ENCODE results near the gene CCDC28A. TPM values are rescaled to one million over a fixed set of nuclear protein-coding genes. Genes with fewer than 3 reads are reported as not detected.

CCDC28A gene
- total RNA-seq, 3 donors from 2014 or later, result 21.1 to 35.7 (median 23.3) TPM

DNA sequence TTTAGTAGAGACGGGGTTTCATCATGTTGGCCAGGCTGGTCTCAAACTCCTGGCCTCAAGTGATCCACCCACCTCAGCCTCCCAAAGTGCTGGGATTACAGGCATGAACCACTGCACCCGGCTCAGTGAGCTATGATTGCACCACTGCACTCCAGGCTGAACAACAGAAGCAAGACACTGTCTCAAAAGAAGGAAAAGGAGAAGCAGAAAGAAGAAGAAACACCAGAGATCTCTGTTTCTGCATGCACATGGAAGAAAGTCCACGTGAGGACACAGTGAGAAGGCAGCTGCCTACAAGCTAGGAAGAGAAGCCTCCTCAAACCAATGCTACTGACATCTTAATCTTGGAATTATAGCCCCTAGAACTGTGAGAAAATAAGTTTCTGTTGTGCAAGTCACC, 38.3 kb downstream of the CCDC28A start:
- Histone ChIP-seq H3K4me1 (no peaks in the 10 kb centered on the region), H3K36me3 (no peaks in the 10 kb centered on the region), H3K9me3 (no peaks in the 10 kb centered on the region), H3K27me3 (no peaks in the 10 kb centered on the region), H3K27ac (no peak overlapping the region), H3K4me3 (no peak overlapping the region)
- TF ChIP-seq, protein P1, sequence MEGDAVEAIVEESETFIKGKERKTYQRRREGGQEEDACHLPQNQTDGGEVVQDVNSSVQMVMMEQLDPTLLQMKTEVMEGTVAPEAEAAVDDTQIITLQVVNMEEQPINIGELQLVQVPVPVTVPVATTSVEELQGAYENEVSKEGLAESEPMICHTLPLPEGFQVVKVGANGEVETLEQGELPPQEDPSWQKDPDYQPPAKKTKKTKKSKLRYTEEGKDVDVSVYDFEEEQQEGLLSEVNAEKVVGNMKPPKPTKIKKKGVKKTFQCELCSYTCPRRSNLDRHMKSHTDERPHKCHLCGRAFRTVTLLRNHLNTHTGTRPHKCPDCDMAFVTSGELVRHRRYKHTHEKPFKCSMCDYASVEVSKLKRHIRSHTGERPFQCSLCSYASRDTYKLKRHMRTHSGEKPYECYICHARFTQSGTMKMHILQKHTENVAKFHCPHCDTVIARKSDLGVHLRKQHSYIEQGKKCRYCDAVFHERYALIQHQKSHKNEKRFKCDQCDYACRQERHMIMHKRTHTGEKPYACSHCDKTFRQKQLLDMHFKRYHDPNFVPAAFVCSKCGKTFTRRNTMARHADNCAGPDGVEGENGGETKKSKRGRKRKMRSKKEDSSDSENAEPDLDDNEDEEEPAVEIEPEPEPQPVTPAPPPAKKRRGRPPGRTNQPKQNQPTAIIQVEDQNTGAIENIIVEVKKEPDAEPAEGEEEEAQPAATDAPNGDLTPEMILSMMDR (IDR thresholded peaks at IDR 0.05), result no peak
- no peak for TF ChIP-seq POLR2AphosphoS5 (IDR thresholded peaks at IDR 0.05)
- no peak for TF ChIP-seq POLR2A (IDR thresholded peaks at IDR 0.05)
- no peak for DNase-seq (ENCODE audit: low spot score in 2 of 2)
- intact Hi-C loops (cut with DNase I; ENCODE audit: low total_unique reads), result no loop called here

DNA sequence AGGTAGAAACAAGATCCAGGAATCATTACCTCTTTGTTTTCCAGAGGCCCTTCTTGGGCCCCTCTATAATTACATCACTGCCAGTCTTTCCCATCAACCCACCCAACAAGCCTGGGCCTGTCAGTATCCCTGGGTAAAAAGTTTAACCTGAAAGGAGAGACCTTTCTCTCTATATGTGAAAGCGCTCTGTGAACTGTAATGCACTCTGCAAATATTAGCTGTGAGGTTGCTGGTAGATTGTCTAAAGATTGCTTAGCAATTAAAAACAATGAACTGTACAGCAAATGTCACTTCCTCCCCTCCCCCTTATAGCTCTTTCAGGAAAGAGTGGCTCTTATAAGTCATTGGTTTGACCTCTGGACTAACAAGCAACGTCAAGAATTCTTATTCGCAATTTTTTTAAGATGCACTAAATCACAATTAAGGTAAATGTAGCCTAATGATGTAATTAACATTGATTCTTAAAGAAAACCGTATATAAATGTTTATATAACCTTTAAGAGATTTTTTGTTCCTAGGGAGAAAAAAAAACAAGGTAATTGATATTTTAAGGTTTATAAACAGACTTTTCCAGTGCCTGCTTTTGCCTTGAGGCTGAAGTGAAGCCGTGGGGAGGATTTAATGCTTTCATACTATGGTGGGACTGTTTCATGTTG, 40.7 kb downstream of the CCDC28A start:
- no peak for DNase-seq (ENCODE audit: low spot score in 2 of 2)
- Histone ChIP-seq H3K9me3 (no peaks in the 10 kb centered on the region), H3K4me3 (no peak overlapping the region), H3K27me3 (no peaks in the 10 kb centered on the region), H3K27ac (peak overlapping the region; percentile 7 to 32), H3K36me3 (no peaks in the 10 kb centered on the region), H3K4me1 (peaks cover 0 to 6% of the 10 kb centered on the region in 2 donors)
- TF ChIP-seq, protein P1 (IDR thresholded peaks at IDR 0.05), result no peak
- TF ChIP-seq POLR2A (IDR thresholded peaks at IDR 0.05) (no peak), POLR2AphosphoS5 (IDR thresholded peaks at IDR 0.05) (no peak)
- intact Hi-C loops (cut with DNase I; ENCODE audit: low total_unique reads), result loop anchor here (2.0 kb wide), 1 partner anchor 172 kb away; no protein-coding TSS in a partner anchor

DNA sequence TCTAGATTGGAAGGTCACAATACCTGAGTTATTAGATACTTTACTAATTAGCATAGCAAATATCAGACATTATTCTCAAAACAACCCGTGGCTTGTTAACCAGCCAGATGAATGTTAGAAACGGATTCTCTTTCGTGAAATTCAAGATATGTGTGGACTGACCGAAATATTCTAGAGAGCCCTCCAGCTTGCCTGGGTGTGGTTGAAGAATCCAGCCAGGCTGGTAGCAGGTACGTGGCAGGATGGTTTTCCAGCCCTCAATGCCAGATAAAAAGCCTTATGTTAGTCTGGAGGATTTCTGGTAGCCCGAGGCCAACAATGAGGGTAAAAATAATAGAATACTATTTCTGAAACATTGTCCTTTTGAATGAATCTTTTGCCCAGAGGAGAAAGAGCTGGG, 41.7 kb downstream of the CCDC28A start:
- Histone ChIP-seq H3K27ac (no peak overlapping the region), H3K4me1 (peaks cover 0 to 6% of the 10 kb centered on the region in 2 donors), H3K27me3 (no peaks in the 10 kb centered on the region), H3K36me3 (no peaks in the 10 kb centered on the region), H3K4me3 (no peak overlapping the region), H3K9me3 (no peaks in the 10 kb centered on the region)
- TF ChIP-seq POLR2AphosphoS5 (IDR thresholded peaks at IDR 0.05) (no peak), POLR2A (IDR thresholded peaks at IDR 0.05) (no peak)
- TF ChIP-seq, protein P1 (IDR thresholded peaks at IDR 0.05), result no peak
- intact Hi-C loops (cut with DNase I; ENCODE audit: low total_unique reads), result loop anchor here (2.0 to 5.0 kb wide), 2 partner anchors 172 to 1617 kb away; no protein-coding TSS in a partner anchor
- no peak for DNase-seq (ENCODE audit: low spot score in 2 of 2)

DNA sequence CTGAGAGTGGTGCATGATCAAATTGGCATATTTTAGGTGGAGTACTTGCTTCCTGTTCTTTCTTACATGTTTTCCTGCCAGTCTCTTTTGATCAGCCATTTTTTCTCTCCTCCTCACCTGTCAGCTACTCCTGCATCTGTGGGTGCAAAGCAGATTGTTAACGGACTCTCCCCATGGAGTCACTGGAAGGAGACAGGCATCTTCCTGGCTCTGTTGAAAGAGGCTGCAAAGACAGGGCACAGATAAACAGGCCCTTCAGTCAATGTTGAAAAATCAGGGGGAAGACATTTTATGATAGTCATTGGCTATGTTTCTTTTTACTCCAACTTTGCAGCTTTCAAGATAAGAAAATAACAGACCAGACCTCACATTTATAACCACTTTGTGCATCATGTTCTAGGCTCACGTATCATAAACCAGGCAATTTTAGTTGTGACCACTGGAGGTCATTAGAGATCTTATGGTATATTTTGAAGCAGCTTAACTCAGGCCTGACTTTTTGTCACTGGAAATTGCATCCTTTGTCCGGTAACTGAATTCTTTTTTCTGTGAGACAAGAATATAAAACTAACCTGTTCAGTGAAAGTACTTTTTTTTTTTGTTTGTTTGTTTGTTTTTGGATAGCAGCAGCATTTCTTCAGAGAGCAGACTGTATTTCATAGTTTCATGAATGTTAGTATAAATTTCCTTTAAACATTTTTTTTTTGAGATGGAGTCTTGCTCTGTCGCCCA, 42.4 kb downstream of the CCDC28A start:
- Histone ChIP-seq H3K4me3 (no peak overlapping the region), H3K9me3 (no peaks in the 10 kb centered on the region), H3K4me1 (peaks cover 0 to 6% of the 10 kb centered on the region in 2 donors), H3K27ac (peak overlapping the region; percentile 49 to 92), H3K27me3 (no peaks in the 10 kb centered on the region), H3K36me3 (no peaks in the 10 kb centered on the region)
- TF ChIP-seq, protein P1 (IDR thresholded peaks at IDR 0.05), result peak; percentile 65 to 83 (median 75)
- no peak for TF ChIP-seq POLR2AphosphoS5 (IDR thresholded peaks at IDR 0.05)
- no peak for DNase-seq (ENCODE audit: low spot score in 2 of 2)
- intact Hi-C loops (cut with DNase I; ENCODE audit: low total_unique reads), result loop anchor here (2.0 to 5.0 kb wide), 2 partner anchors 171 to 1616 kb away; no protein-coding TSS in a partner anchor

DNA sequence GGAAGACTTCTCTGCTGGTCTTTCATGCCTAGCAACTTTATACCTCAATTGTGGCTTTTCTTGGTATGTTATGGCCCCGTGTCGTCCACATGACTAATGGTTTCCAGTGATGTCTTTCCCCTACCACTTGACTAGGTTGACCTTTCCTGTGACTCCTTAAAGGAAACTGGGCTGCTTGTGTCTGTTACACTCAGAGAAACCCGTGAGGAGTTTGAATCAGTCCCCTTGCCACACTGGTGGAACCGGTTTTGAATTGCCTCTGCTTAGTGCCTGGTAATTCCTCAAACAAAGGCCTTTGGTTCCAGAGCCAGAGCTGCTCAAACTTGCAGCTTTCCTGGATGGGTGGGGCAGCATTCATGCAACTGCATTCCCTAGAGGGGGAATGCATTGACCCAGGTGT, 44.2 kb downstream of the CCDC28A start:
- no peaks in the 10 kb centered on the region for H3K27me3 ChIP-seq
- peak; percentile 83 to 94 for DNase-seq (ENCODE audit: low spot score in 2 of 2)
- no peaks in the 10 kb centered on the region for H3K36me3 ChIP-seq
- H3K4me3 ChIP-seq, result peak overlapping the region in 1 of 3 donors; percentile 7
- TF ChIP-seq POLR2AphosphoS5 (IDR thresholded peaks at IDR 0.05) (peak in 2 of 3 donors; percentile 63 to 83), POLR2A (IDR thresholded peaks at IDR 0.05) (no peak)
- TF ChIP-seq, protein P1 (IDR thresholded peaks at IDR 0.05), result no peak
- intact Hi-C loops (cut with DNase I; ENCODE audit: low total_unique reads), result loop anchor here (5.0 kb wide), 1 partner anchor 1615 kb away; no protein-coding TSS in a partner anchor
- H3K27ac ChIP-seq, result peak overlapping the region; percentile 92 to 94
- peaks cover 0 to 6% of the 10 kb centered on the region in 2 donors for H3K4me1 ChIP-seq
- H3K9me3 ChIP-seq, result no peaks in the 10 kb centered on the region
